Astrocyte of the hippocampus (primary cell): Measurements from ENCODE around the gene ADAM8.
"Not testable (repeated sequence)": the region's sequence is repeated elsewhere in the genome, so short reads cannot be mapped to it uniquely, and the experiment has no call there.

ENCODE experiments used
- DNase-seq: peaks from one replicate; pipeline ENCODE4 v3.0.0; 2011; ENCODE audit warnings: low read depth, low spot score

The ADAM8 gene

GRCh38 chr10:133231244-133231945, 45.3 kb downstream of the ADAM8 start:
- no peak for DNase-seq

- peak; percentile 30 for DNase-seq
These were observed 46.1 kb downstream of the ADAM8 start for GRCh38 chr10:133230387-133231195.

- DNase-seq = no peak
These were observed 46.7 kb downstream of the ADAM8 start, which contains the start of gene UTF1 for GRCh38 chr10:133230044-133230361. TSS of gene UTF1 (plus strand) at chr10:133230217. CDS start at chr10:133230289, 72 bp downstream.

- DNase-seq = no peak
These were observed 47.2 kb downstream of the ADAM8 start for GRCh38 chr10:133229265-133230043.

- DNase-seq = no peak
These were observed 49.4 kb downstream of the ADAM8 start for GRCh38 chr10:133227256-133227655.

GRCh38 chr10:133226251-133226808, 50.3 kb downstream of the ADAM8 start:
- no peak for DNase-seq

GRCh38 chr10:133225707-133226191, 50.9 kb downstream of the ADAM8 start:
- DNase-seq = no peak

GRCh38 chr10:133224756-133225372, 51.8 kb downstream of the ADAM8 start:
- no peak for DNase-seq

GRCh38 chr10:133224076-133224475, 52.6 kb downstream of the ADAM8 start:
- DNase-seq = no peak

- not testable (repeated sequence) for DNase-seq
These were observed 54.9 kb downstream of the ADAM8 start for GRCh38 chr10:133221756-133222155.

- DNase-seq = no peak
These were observed 55.3 kb downstream of the ADAM8 start for GRCh38 chr10:133221331-133221730.

- DNase-seq = no peak
These were observed 56.9 kb downstream of the ADAM8 start for GRCh38 chr10:133219782-133220181.

GRCh38 chr10:133218891-133219290, 57.8 kb downstream of the ADAM8 start:
- DNase-seq = no peak

- DNase-seq = no peak
These were observed 58.7 kb downstream of the ADAM8 start for GRCh38 chr10:133217800-133218589.

- DNase-seq = no peak
These were observed 59.9 kb downstream of the ADAM8 start for GRCh38 chr10:133216776-133217175.

- DNase-seq = no peak
These were observed 61.1 kb downstream of the ADAM8 start for GRCh38 chr10:133215586-133215985.

- DNase-seq = no peak
These were observed 61.9 kb downstream of the ADAM8 start for GRCh38 chr10:133214468-133215410.

GRCh38 chr10:133213641-133214467, 62.8 kb downstream of the ADAM8 start:
- DNase-seq = no peak
